Naive thymus-derived CD8-positive, alpha-beta T cell (primary cell): ENCODE results near the gene ECSIT. TPM values are rescaled to one million over a fixed set of nuclear protein-coding genes. Genes with fewer than 3 reads are reported as not detected.
"Not testable (repeated sequence)": the region's sequence is repeated elsewhere in the genome, so short reads cannot be mapped to it uniquely, and the experiment has no call there.

Experiments used
- ATAC-seq, 2 donors: fragments of 150-1000 bp; cut with Tn5 transposase in 1 of 2; sonication (Bioruptor Pico), chemical (Tn5 transposase) in 1 of 2; 1 replicate in 1 of 2; 2 replicates in 1 of 2; pipeline ENCODE4 v1.10.0; 2021; ENCODE audit warnings: mild to moderate bottlenecking in 2 of 2, moderate library complexity in 2 of 2
- POLR2A ChIA-PET: fragments of 350-600 bp; sonication (Branson Sonifier 250); formaldehyde crosslinking; loops from one replicate; lab custom pipeline; 2021; ENCODE audit warnings: antibody characterized with exemption; lab: Charles Lee
- DNase-seq, 10 donors: peaks; one replicate each; pipeline versions ENCODE4 v3.0.0 to v3.0.0-alpha.2; 2020 to 2022
- H3K27ac Mint-ChIP-seq, 10 donors: one replicate each; pipeline ENCODE4 v1.8.0; 2020 to 2022; ENCODE audit warnings: mild to moderate bottlenecking in 10 of 10, mixed read lengths in 10 of 10, moderate library complexity in 4 of 10, inconsistent platforms in 1 of 10
- H3K27me3 Mint-ChIP-seq, 5 donors: one replicate each; pipeline ENCODE4 v1.8.0; 2021 to 2022; ENCODE audit warnings: mixed read lengths in 5 of 5
- H3K36me3 Mint-ChIP-seq, 3 donors: one replicate each; pipeline ENCODE4 v1.8.0; 2020 to 2022; ENCODE audit warnings: mixed read lengths in 3 of 3, mild to moderate bottlenecking in 2 of 3, inconsistent platforms in 1 of 3
- H3K4me1 Mint-ChIP-seq, 4 donors: one replicate each; pipeline ENCODE4 v1.8.0; 2021 to 2022; ENCODE audit warnings: mixed read lengths in 4 of 4
- H3K4me3 Mint-ChIP-seq, 10 donors: one replicate each; pipeline ENCODE4 v1.8.0; 2020 to 2022; ENCODE audit warnings: mild to moderate bottlenecking in 10 of 10, mixed read lengths in 10 of 10, moderate library complexity in 6 of 10, inconsistent platforms in 1 of 10
- H3K9me3 Mint-ChIP-seq, 9 donors: one replicate each; pipeline ENCODE4 v1.8.0; 2020 to 2022; ENCODE audit warnings: mixed read lengths in 9 of 9, mild to moderate bottlenecking in 3 of 9, inconsistent platforms in 1 of 9, moderate library complexity in 1 of 9
- polyA plus RNA-seq, 3 donors: library from polyadenylated mRNA; unstranded; fragments of 300-500 nt; fragmentation: Illumina TruSeq; gene quantifications; one replicate each; pipeline ENCODE4 v1.2.3, GENCODE V29; 2021
- total RNA-seq, 8 experiments: library from RNA in 2 of 8; stranded (reverse) in 2 of 8; gene quantifications; one replicate each; pipeline ENCODE4 v1.2.3 and lab custom pipeline; 2021 to 2026

Gene ECSIT
- total and polyA plus RNA-seq, 5 experiments from 2014 or later, result 34.3 to 50.8 (median 40.1) TPM

GRCh38 chr19:11479898-11480714 lies 48.8 kb downstream of the ECSIT start:
- no peak overlapping the region for H3K4me3 Mint-ChIP-seq
- no peak for DNase-seq
- POLR2A ChIA-PET, result interaction anchor here (0.6 kb wide), 1 partner anchor 1684 kb away, joined by 6 read pairs; no protein-coding TSS in a partner anchor
- peaks cover 0 to 10% (median 3%) of the 10 kb centered on the region in 3 donors for H3K36me3 Mint-ChIP-seq
- peaks cover 11 to 40% (median 25%) of the 10 kb centered on the region in 5 donors for H3K27me3 Mint-ChIP-seq
- H3K27ac Mint-ChIP-seq, result no peak overlapping the region
- peaks cover 0 to 3% (median 0%) of the 10 kb centered on the region in 9 donors for H3K9me3 Mint-ChIP-seq
- peaks cover 9 to 29% (median 23%) of the 10 kb centered on the region in 4 donors for H3K4me1 Mint-ChIP-seq
- no peak for ATAC-seq

GRCh38 chr19:11479090-11479897 lies 49.6 kb downstream of the ECSIT start:
- peaks cover 0 to 6% (median 3%) of the 10 kb centered on the region in 3 donors for H3K36me3 Mint-ChIP-seq
- peaks cover 0 to 3% (median 0%) of the 10 kb centered on the region in 9 donors for H3K9me3 Mint-ChIP-seq
- DNase-seq, result peak in 1 of 10 donors; percentile 33
- H3K27me3 Mint-ChIP-seq, result peaks cover 11 to 40% (median 26%) of the 10 kb centered on the region in 5 donors
- peaks cover 9 to 29% (median 23%) of the 10 kb centered on the region in 4 donors for H3K4me1 Mint-ChIP-seq
- no peak for ATAC-seq
- POLR2A ChIA-PET, result interaction anchor here (0.6 kb wide), 1 partner anchor 1683 kb away, joined by 6 read pairs; no protein-coding TSS in a partner anchor
- peak overlapping the region in 6 of 10 donors; percentile 1 to 70 (median 40) for H3K4me3 Mint-ChIP-seq
- H3K27ac Mint-ChIP-seq, result peak overlapping the region in 2 of 10 donors; percentile 51 to 71

- H3K27ac Mint-ChIP-seq, result no peak overlapping the region
- no peak for DNase-seq
- H3K27me3 Mint-ChIP-seq, result peaks cover 11 to 40% (median 26%) of the 10 kb centered on the region in 5 donors
- H3K4me3 Mint-ChIP-seq, result peak overlapping the region in 5 of 10 donors; percentile 18 to 70 (median 29)
- H3K4me1 Mint-ChIP-seq, result peaks cover 9 to 29% (median 22%) of the 10 kb centered on the region in 4 donors
- POLR2A ChIA-PET, result no interaction called here
- H3K9me3 Mint-ChIP-seq, result peaks cover 0 to 3% (median 0%) of the 10 kb centered on the region in 9 donors
- ATAC-seq, result no peak
- peaks cover 0 to 2% (median 0%) of the 10 kb centered on the region in 3 donors for H3K36me3 Mint-ChIP-seq
Observed at GRCh38 chr19:11478167-11479089, 50.5 kb downstream of the ECSIT start.

GRCh38 chr19:11475861-11476260 lies 53.1 kb downstream of the ECSIT start:
- ATAC-seq (no peak), DNase-seq (no peak)
- peaks cover 0 to 3% (median 0%) of the 10 kb centered on the region in 9 donors for H3K9me3 Mint-ChIP-seq
- no peak overlapping the region for H3K4me3 Mint-ChIP-seq
- peaks cover 0 to 8% (median 7%) of the 10 kb centered on the region in 4 donors for H3K4me1 Mint-ChIP-seq
- no peaks in the 10 kb centered on the region for H3K36me3 Mint-ChIP-seq
- POLR2A ChIA-PET, result no interaction called here
- no peak overlapping the region for H3K27ac Mint-ChIP-seq
- H3K27me3 Mint-ChIP-seq, result peaks cover 10 to 29% (median 23%) of the 10 kb centered on the region in 5 donors

- H3K36me3 Mint-ChIP-seq, H3K4me1 Mint-ChIP-seq, ATAC-seq, H3K9me3 Mint-ChIP-seq, POLR2A ChIA-PET, H3K4me3 Mint-ChIP-seq, H3K27ac Mint-ChIP-seq, DNase-seq: not testable (repeated sequence)
- H3K27me3 Mint-ChIP-seq, result peaks cover 10 to 31% (median 23%) of the 10 kb centered on the region in 5 donors
Observed at GRCh38 chr19:11475343-11475742, 53.6 kb downstream of the ECSIT start.

- ATAC-seq, result no peak
- peaks cover 0 to 3% (median under 1%) of the 10 kb centered on the region in 4 donors for H3K4me1 Mint-ChIP-seq
- POLR2A ChIA-PET, result interaction anchor here (0.6 kb wide), 1 partner anchor 164 kb away, joined by 4 read pairs; no protein-coding TSS in a partner anchor
Observed at GRCh38 chr19:11473725-11474124, 55.2 kb downstream of the ECSIT start.

GRCh38 chr19:11468266-11468845 lies 60.6 kb downstream of the ECSIT start:
- H3K4me1 Mint-ChIP-seq, DNase-seq, H3K4me3 Mint-ChIP-seq, POLR2A ChIA-PET, H3K27ac Mint-ChIP-seq, ATAC-seq, H3K9me3 Mint-ChIP-seq, H3K36me3 Mint-ChIP-seq: not testable (repeated sequence)
- H3K27me3 Mint-ChIP-seq, result peaks cover 4 to 20% (median 6%) of the 10 kb centered on the region in 5 donors

More at GRCh38 chr19:11473725-11474124, 55.2 kb downstream of the ECSIT start:
- Mint-ChIP-seq H3K9me3 (no peaks in the 10 kb centered on the region), H3K27me3 (peaks cover 6 to 30% (median 18%) of the 10 kb centered on the region in 5 donors), H3K27ac (no peak overlapping the region), H3K36me3 (no peaks in the 10 kb centered on the region), H3K4me3 (no peak overlapping the region)
- DNase-seq, result no peak

GRCh38 chr19:11465600-11465999 lies 63.3 kb downstream of the ECSIT start:
- no peak overlapping the region for H3K4me3 Mint-ChIP-seq
- ATAC-seq, result no peak
- POLR2A ChIA-PET, result no interaction called here
- DNase-seq, result no peak
- no peaks in the 10 kb centered on the region for H3K4me1 Mint-ChIP-seq
- no peaks in the 10 kb centered on the region for H3K9me3 Mint-ChIP-seq
- no peak overlapping the region for H3K27ac Mint-ChIP-seq
- no peaks in the 10 kb centered on the region for H3K36me3 Mint-ChIP-seq
- H3K27me3 Mint-ChIP-seq, result peaks cover 1 to 14% (median 2%) of the 10 kb centered on the region in 5 donors

GRCh38 chr19:11464333-11465265 lies 64.3 kb downstream of the ECSIT start:
- Mint-ChIP-seq H3K27me3 (peaks cover 5 to 20% (median 11%) of the 10 kb centered on the region in 5 donors), H3K4me1 (no peaks in the 10 kb centered on the region), H3K27ac (no peak overlapping the region), H3K9me3 (no peaks in the 10 kb centered on the region), H3K4me3 (no peak overlapping the region), H3K36me3 (no peaks in the 10 kb centered on the region)
- ATAC-seq, result no peak
- no peak for DNase-seq
- POLR2A ChIA-PET, result no interaction called here

GRCh38 chr19:11463391-11463790 lies 65.5 kb downstream of the ECSIT start:
- H3K4me3 Mint-ChIP-seq, result no peak overlapping the region
- POLR2A ChIA-PET, result interaction anchor here (0.7 kb wide), 1 partner anchor 115 kb away, joined by 5 read pairs; no protein-coding TSS in a partner anchor
- H3K27ac Mint-ChIP-seq, result peak overlapping the region in 1 of 10 donors; percentile 16
- H3K36me3 Mint-ChIP-seq, result no peaks in the 10 kb centered on the region
- DNase-seq (no peak), ATAC-seq (peak in 1 of 2 donors; percentile 33)
- H3K4me1 Mint-ChIP-seq, result peaks cover 0 to under 1% (median 0%) of the 10 kb centered on the region in 4 donors
- peaks cover 5 to 25% (median 13%) of the 10 kb centered on the region in 5 donors for H3K27me3 Mint-ChIP-seq
- H3K9me3 Mint-ChIP-seq, result no peaks in the 10 kb centered on the region
